K562 (cell line): ENCODE data around the gene LAPTM5. TPM values are rescaled to one million over a fixed set of nuclear protein-coding genes. Genes with fewer than 3 reads are reported as not detected.

Source experiments
- BRD9 ChIP-seq: fragments of 450-650 bp; IDR thresholded peaks from 2 replicates; pipeline ENCODE4 v1.6.1; 2018; ENCODE audit warnings: low read depth; ENCODE audit not compliant: partially characterized antibody
- CREB3 ChIP-seq: fragments of 450-650 bp; conservative IDR thresholded peaks from 2 replicates; pipeline ENCODE4 v1.6.1; 2016; ENCODE audit warnings: missing genetic modification characterization, low read depth, mild to moderate bottlenecking, missing compliant biosample characterization, moderate library complexity
- CTBP1 ChIP-seq: fragments of 450-650 bp; IDR thresholded peaks from 2 replicates; pipeline ENCODE4 v1.6.1; 2016; ENCODE audit warnings: borderline replicate concordance
- E2F3 ChIP-seq: fragments of 250-450 bp; sonication (Bioruptor Pico); IDR thresholded peaks from 2 replicates; pipeline ENCODE4 v1.4.0; 2020; ENCODE audit warnings: mild to moderate bottlenecking
- MAZ ChIP-seq, 2 experiments: fragments of 450-650 bp in 1 of 2; sonication (generic) in 1 of 2; formaldehyde crosslinking; IDR thresholded peaks in 1 of 2; conservative IDR thresholded peaks in 1 of 2; 2 replicates each; pipeline versions ENCODE4 v1.4.0 to v1.5.0; 2020; ENCODE audit warnings: mild to moderate bottlenecking in 1 of 2, missing genetic modification reagents in 1 of 2
- MCM2 ChIP-seq: fragments of 450-650 bp; IDR thresholded peaks from 2 replicates; pipeline ENCODE4 v1.6.1; 2017; ENCODE audit warnings: low read depth, mild to moderate bottlenecking
- NR4A1 ChIP-seq, 2 experiments: fragments of 250-450 bp in 1 of 2; fragments of 450-650 bp in 1 of 2; sonication (Bioruptor Pico) in 1 of 2; IDR thresholded peaks; 2 replicates each; pipeline versions ENCODE4 v1.4.0 to v1.6.1; 2016 to 2020; ENCODE audit warnings: mild to moderate bottlenecking in 2 of 2, missing compliant biosample characterization in 1 of 2, missing genetic modification characterization in 1 of 2, moderate library complexity in 1 of 2
- PTTG1 ChIP-seq: fragments of 450-650 bp; IDR thresholded peaks from 2 replicates; pipeline ENCODE4 v1.6.1; 2016; ENCODE audit warnings: low read depth, mild to moderate bottlenecking, missing genetic modification characterization, missing compliant biosample characterization
- RBBP5 ChIP-seq: fragments of 200-600 bp; sonication (generic); IDR thresholded peaks from 2 replicates; pipeline ENCODE4 v1.6.1; 2012; ENCODE audit warnings: borderline replicate concordance, mild to moderate bottlenecking, low read length, control low read depth, inconsistent platforms; ENCODE audit not compliant: insufficient read depth, poor library complexity, severe bottlenecking
- REST ChIP-seq, 2 experiments: fragments of 450-650 bp; formaldehyde crosslinking in 1 of 2; IDR thresholded peaks; 2 replicates each; pipeline versions ENCODE4 v1.4.0 to v1.6.1; 2014 to 2020; ENCODE audit warnings: mild to moderate bottlenecking in 2 of 2, borderline replicate concordance in 1 of 2, low read depth in 1 of 2
- USF1 ChIP-seq: sonication (generic); formaldehyde crosslinking; IDR thresholded peaks from 2 replicates; pipeline ENCODE4 v1.9.0; 2022; ENCODE audit warnings: mild to moderate bottlenecking, missing genetic modification reagents
- ZNF639 ChIP-seq, 2 experiments: fragments of 200-800 bp in 1 of 2; sonication (Bioruptor generic) in 1 of 2; sonication (generic) in 1 of 2; formaldehyde crosslinking in 1 of 2; IDR thresholded peaks in 1 of 2; conservative IDR thresholded peaks in 1 of 2; 2 replicates each; pipeline versions ENCODE4 v1.5.0 to v1.6.1; 2016 to 2020; ENCODE audit warnings: missing compliant biosample characterization in 1 of 2, missing genetic modification characterization in 1 of 2, missing genetic modification reagents in 1 of 2
- polyA plus RNA-seq, 8 experiments: library from polyadenylated mRNA; depleted of rRNA in 4 of 8; stranded (reverse) in 5 of 8; unstranded in 3 of 8; fragments of >200 nt; fragmentation: Nextera tagmentation in 2 of 8; fragmentation: Illumina TruSeq in 1 of 8; extraction: Ambion mirVana in 2 of 8; extraction: Trizol in 1 of 8; gene quantifications; 2 replicates each; pipeline versions ENCODE4 v1.2.1 to v1.2.3, GENCODE V29; 2011 to 2014; ENCODE audit warnings: inconsistent platforms in 1 of 8, missing spikeins in 1 of 8
- total RNA-seq, 7 experiments: library from RNA; depleted of rRNA in 6 of 7; stranded (reverse); fragments of >200 nt in 6 of 7; fragmentation: Illumina TruSeq in 2 of 7; extraction: Trizol in 2 of 7; gene quantifications; 2 replicates each; pipeline versions ENCODE4 v1.2.1 to v1.2.3, GENCODE V29; 2011 to 2021; ENCODE audit warnings: low replicate concordance in 1 of 7

Gene LAPTM5
- total and polyA plus RNA-seq, 9 of the 15 experiments (the other 6 are each of a cell fraction or from before 2014, with no cell fraction given) = 2.4 to 47.3 (median 20.3) TPM

- TF ChIP-seq REST (IDR thresholded peaks at IDR 0.05; ENCODE audit: borderline replicate concordance) = peak; percentile 95
- TF ChIP-seq REST (CRISPR knock-in tag; IDR thresholded peaks at IDR 0.05; ENCODE audit: low read depth) = no peak
- peak; percentile 7 for TF ChIP-seq RBBP5
- TF ChIP-seq PTTG1 (tag) = no peak
- TF ChIP-seq USF1 (CRISPR knock-in tag) = 0 out of 2 replicates have a peak, but pooled peaks have one; percentile 5
- no peak for TF ChIP-seq MCM2
- peak; percentile 69 for TF ChIP-seq CTBP1
- TF ChIP-seq BRD9 = peak; percentile 66
- no peak for TF ChIP-seq E2F3
- TF ChIP-seq ZNF639 (CRISPR knock-in tag; conservative IDR thresholded peaks at IDR 0.05 in 1 of 2, IDR thresholded peaks at IDR 0.05 in 1 of 2) = no peak
- peak in 1 of 2 experiments; percentile 59; a peak in 1 of 4 replicates for TF ChIP-seq MAZ (CRISPR knock-in tag; conservative IDR thresholded peaks at IDR 0.05 in 1 of 2, IDR thresholded peaks at IDR 0.05 in 1 of 2)
- TF ChIP-seq CREB3 (tag) = peak; percentile 45; the same call in 1 of the 2 replicates
- TF ChIP-seq NR4A1 (CRISPR knock-in tag; IDR thresholded peaks at IDR 0.05) = 0 out of 2 replicates have a peak, but pooled peaks have one; percentile 66
- TF ChIP-seq NR4A1 (tag; IDR thresholded peaks at IDR 0.05) = 0 out of 2 replicates have a peak, but pooled peaks have one; percentile 10
Measured at GRCh38 chr1:30719406-30720270, 37.9 kb downstream of the LAPTM5 start (continued).
